Measurements from ENCODE around the gene FAM156A.
"Not testable (repeated sequence)": the region's sequence is repeated elsewhere in the genome, so short reads cannot be mapped to it uniquely, and the experiment has no call there.

- TF ChIP-seq POLR2A, CTCF, EP300 (IDR thresholded peaks at IDR 0.05): not testable (repeated sequence)
Measured at GRCh38 chrX:52909313-52909969, 48.9 kb downstream of the FAM156A start.

All from tibial nerve (tissue), 4 donors.